Activated T-cell treated with anti-CD3 and anti-CD28 coated beads for 4 hours (primary cell): ENCODE measurements around the gene FMN2.
A peak's percentile ranks its signal among the peaks of the same experiment; 100 is the strongest.
"Not testable (repeated sequence)": the region's sequence is repeated elsewhere in the genome, so short reads cannot be mapped to it uniquely, and the experiment has no call there.

Experiments used
- DNase-seq: peaks from one replicate; pipeline ENCODE4 v3.0.0-alpha.2; 2020

Gene FMN2

GRCh38 chr1:240148333-240148732 is 56.6 kb downstream of the FMN2 start:
- no peak for DNase-seq

GRCh38 chr1:240149484-240150094 is 57.9 kb downstream of the FMN2 start:
- DNase-seq: no peak

- no peak for DNase-seq
Observed at GRCh38 chr1:240151136-240151735, 59.6 kb downstream of the FMN2 start.

GRCh38 chr1:240152611-240153297 is 61.1 kb downstream of the FMN2 start:
- DNase-seq: no peak

GRCh38 chr1:240155605-240156004 is 63.9 kb downstream of the FMN2 start:
- no peak for DNase-seq

GRCh38 chr1:240164742-240165141 is 73.1 kb downstream of the FMN2 start:
- DNase-seq: no peak

GRCh38 chr1:240169188-240169587 is 77.5 kb downstream of the FMN2 start:
- no peak for DNase-seq

GRCh38 chr1:240170266-240170665 is 78.6 kb downstream of the FMN2 start:
- DNase-seq: no peak

- DNase-seq: no peak
Observed at GRCh38 chr1:240170806-240171205, 79.1 kb downstream of the FMN2 start.

- no peak for DNase-seq
Observed at GRCh38 chr1:240171907-240172306, 80.2 kb downstream of the FMN2 start.

GRCh38 chr1:240173836-240174235 is 82.2 kb downstream of the FMN2 start:
- no peak for DNase-seq

- DNase-seq: no peak
Observed at GRCh38 chr1:240174734-240175133, 83.1 kb downstream of the FMN2 start.

- no peak for DNase-seq
Observed at GRCh38 chr1:240178366-240178765, 86.7 kb downstream of the FMN2 start.

GRCh38 chr1:240184682-240185081 is 93.0 kb downstream of the FMN2 start:
- not testable (repeated sequence) for DNase-seq

GRCh38 chr1:240188139-240188538 is 96.5 kb downstream of the FMN2 start:
- no peak for DNase-seq

- peak; percentile 11 for DNase-seq
Observed at GRCh38 chr1:240189386-240189989, 97.8 kb downstream of the FMN2 start.

GRCh38 chr1:240190881-240191401 is 99.3 kb downstream of the FMN2 start:
- no peak for DNase-seq

GRCh38 chr1:240192851-240193250 is 101.2 kb downstream of the FMN2 start:
- no peak for DNase-seq

GRCh38 chr1:240193679-240194078 is 102.0 kb downstream of the FMN2 start:
- no peak for DNase-seq

- DNase-seq: no peak
Observed at GRCh38 chr1:240194120-240194519, 102.4 kb downstream of the FMN2 start.

GRCh38 chr1:240198376-240198775 is 106.7 kb downstream of the FMN2 start:
- no peak for DNase-seq

GRCh38 chr1:240199758-240200645 is 108.3 kb downstream of the FMN2 start:
- no peak for DNase-seq

GRCh38 chr1:240201931-240202330 is 110.2 kb downstream of the FMN2 start:
- DNase-seq: no peak
